D721Med (cell line): ENCODE data around the gene ZNHIT2.

Experiments used
- DNase-seq: peaks from one replicate; pipeline ENCODE4 v3.0.0; 2011; ENCODE audit warnings: low spot score; ENCODE audit not compliant: insufficient read length
- FAIRE-seq: peaks from 2 replicates; lab custom pipeline; 2011; peaks lifted over from hg19 to GRCh38; lab: Jason Lieb, UNC
- CTCF ChIP-seq: IDR thresholded peaks from 2 replicates; pipeline ENCODE4 v1.5.1; 2012; ENCODE audit warnings: mild to moderate bottlenecking, control low read depth; ENCODE audit not compliant: insufficient read depth; ENCODE audit errors: missing control alignments

ZNHIT2 gene

GRCh38 chr11:65087827-65088226 is 29.7 kb downstream of the ZNHIT2 start:
- no peak for FAIRE-seq
- no peak for TF ChIP-seq CTCF

DNA sequence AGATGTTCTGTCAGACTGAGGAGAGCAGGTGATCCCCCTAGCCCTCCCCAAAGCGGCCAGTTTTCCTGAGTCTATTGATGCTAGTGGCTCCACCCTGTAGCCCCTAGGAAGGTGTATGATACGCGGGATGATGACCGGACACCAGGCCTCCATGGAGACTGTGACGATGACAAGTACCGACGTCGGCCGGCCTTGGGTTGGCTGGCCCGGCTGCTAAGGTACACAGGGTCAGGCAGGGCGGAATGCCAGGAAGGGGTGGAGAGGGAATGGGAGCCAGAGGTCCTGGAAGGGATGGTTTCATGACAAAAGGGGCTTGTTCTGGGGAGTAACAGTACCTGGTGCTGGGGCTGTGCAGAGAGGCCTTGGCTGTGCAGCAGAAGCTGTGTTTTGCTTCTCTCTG is 30.3 kb downstream of the ZNHIT2 start:
- FAIRE-seq (no peak), DNase-seq (no peak)
- TF ChIP-seq CTCF, result no peak

More at GRCh38 chr11:65087827-65088226, 29.7 kb downstream of the ZNHIT2 start:
- no peak for DNase-seq

DNA sequence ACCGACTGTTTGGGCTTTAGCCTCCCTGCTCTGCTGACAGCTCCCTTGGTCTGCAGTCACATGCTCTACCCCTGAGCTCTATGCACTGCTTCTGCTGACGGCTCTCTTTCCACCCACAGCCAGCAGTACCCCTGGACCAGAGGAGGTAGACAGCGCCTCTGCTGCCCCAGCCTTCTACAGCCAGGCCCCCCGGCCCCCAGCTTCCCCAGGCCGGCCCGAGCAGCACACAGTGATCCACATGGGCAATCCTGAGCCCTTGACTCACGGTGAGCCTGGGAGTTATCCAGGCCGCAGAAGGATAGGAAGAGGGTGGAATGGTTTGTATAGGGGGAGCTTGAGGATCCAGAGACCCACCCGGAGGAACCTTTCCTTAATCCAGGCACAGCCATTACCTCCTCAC is 30.7 kb downstream of the ZNHIT2 start:
- TF ChIP-seq CTCF, result no peak
- DNase-seq (no peak), FAIRE-seq (no peak)

- no peak for TF ChIP-seq CTCF
- no peak for FAIRE-seq
- no peak for DNase-seq
These were observed 32.1 kb downstream of the ZNHIT2 start for GRCh38 chr11:65085446-65085845.

DNA sequence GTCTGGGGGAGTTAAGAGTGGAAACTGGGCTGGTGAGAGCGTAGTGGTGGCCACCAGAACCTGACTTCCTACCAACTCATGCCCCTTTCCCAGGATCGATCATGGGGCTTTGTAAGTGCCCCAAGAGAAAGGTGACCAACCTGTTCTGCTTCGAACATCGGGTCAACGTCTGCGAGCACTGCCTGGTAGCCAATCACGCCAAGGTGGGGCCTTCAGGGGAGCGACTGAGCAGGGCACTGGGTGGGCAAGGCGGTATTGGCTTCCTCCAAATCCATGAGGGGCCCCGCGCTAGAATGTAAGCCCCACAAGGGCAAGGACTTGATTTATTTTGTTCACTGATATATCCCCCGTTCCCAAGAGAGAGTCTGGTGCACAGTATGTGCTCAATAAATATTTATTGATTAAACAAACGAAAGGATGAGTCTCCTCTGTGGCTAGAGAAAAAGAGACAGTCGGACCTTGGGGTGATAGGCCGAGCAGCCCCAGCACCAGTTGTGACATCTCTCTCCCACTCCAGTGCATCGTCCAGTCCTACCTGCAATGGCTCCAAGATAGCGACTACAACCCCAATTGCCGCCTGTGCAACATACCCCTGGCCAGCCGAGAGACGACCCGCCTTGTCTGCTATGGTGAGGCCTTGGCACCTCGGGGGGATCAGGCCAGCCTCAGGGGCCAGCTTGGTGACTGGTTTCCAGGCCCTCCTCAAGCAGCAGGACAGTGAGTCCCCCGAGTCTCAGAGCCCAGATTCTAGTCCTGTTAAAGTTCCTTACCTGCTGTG is 32.7 kb downstream of the ZNHIT2 start:
- no peak for TF ChIP-seq CTCF
- DNase-seq (no peak), FAIRE-seq (no peak)

DNA sequence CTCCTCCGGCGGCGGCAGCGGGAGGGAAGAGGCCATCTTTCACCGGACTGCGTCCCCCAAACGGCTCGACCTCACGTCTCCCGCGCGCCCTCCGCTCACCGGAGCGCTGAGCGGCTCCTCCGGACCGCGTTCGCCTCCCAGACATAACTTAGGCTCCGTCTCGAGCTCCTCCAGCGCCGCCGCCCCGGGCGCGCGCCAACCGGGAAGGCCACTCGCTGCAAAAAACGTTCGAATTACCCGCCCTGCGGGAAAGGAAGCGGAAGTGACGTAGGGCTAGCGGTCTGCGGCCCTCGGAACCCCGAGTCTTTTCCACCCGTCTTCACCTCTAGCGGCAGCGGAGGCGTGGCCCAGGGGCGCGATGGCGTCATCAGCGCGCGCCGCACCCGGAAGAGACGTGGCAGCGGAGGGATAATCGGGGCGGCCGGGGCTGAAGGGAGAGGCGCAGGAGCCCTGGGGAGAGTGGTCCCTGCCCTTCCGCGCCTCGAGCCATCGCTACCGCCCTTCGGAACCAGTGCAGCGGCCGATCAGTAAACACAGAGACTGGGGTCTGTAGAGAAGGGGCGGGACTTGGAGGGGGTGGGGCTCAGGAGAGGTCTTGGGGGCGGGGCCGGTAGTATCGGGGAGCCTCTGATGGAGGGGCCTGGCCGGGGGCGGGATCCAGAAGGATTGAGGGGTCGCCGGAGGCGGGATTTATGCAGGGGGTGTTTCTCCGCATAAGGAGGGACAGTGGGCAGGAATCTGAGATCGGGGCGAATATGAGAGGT is 33.5 kb downstream of the ZNHIT2 start, which contains the start of the genes CDCA5 and ZFPL1:
TSS of gene CDCA5 (minus strand) at position 207 of the 764 bp plus-strand sequence. CDS start at position 145, 62 bp downstream.
TSS of gene ZFPL1 (plus strand) at position 389 of the 764 bp plus-strand sequence. CDS start 477 bp downstream, outside the sequence.
- FAIRE-seq (no peak), DNase-seq (peak; percentile 95)
- no peak for TF ChIP-seq CTCF
